GM10266 (cell line): ENCODE data around the gene C4orf50.

Source experiments
- DNase-seq: peaks from one replicate; pipeline ENCODE4 v3.0.0; 2012; ENCODE audit errors: extremely low spot score
- CTCF ChIP-seq: IDR thresholded peaks from 2 replicates; pipeline ENCODE4 v1.5.1; 2012; ENCODE audit warnings: mild to moderate bottlenecking, low read depth; ENCODE audit not compliant: control insufficient read depth, insufficient read depth; ENCODE audit errors: missing control alignments

The C4orf50 gene

GRCh38 chr4:6017800-6018199 lies 431 bp downstream of the C4orf50 start:
- no peak for TF ChIP-seq CTCF
- DNase-seq = no peak

GRCh38 chr4:6017030-6017429 lies 1.2 kb downstream of the C4orf50 start:
- DNase-seq = no peak

GRCh38 chr4:6013564-6013963 lies 4.7 kb downstream of the C4orf50 start:
- no peak for TF ChIP-seq CTCF
- no peak for DNase-seq

More at GRCh38 chr4:6017030-6017429, 1.2 kb downstream of the C4orf50 start:
- TF ChIP-seq CTCF = no peak

GRCh38 chr4:6012200-6012599 lies 6.0 kb downstream of the C4orf50 start:
- no peak for TF ChIP-seq CTCF
- DNase-seq = no peak

- no peak for DNase-seq
- TF ChIP-seq CTCF = no peak
Measured at GRCh38 chr4:6011686-6012085, 6.5 kb downstream of the C4orf50 start.

GRCh38 chr4:6011271-6011671 lies 7.0 kb downstream of the C4orf50 start:
- TF ChIP-seq CTCF = no peak

GRCh38 chr4:6010789-6011188 lies 7.4 kb downstream of the C4orf50 start:
- TF ChIP-seq CTCF = no peak
- no peak for DNase-seq

More at GRCh38 chr4:6011271-6011671, 7.0 kb downstream of the C4orf50 start:
- DNase-seq = no peak
